HepG2 (cell line): ENCODE measurements around the gene PIK3CB.
A peak's percentile ranks its signal among the peaks of the same experiment; 100 is the strongest.

ENCODE experiments used
- JUN ChIP-seq: sonication (generic); formaldehyde crosslinking; IDR thresholded peaks from 2 replicates; pipeline ENCODE4 v1.4.0; 2020; ENCODE audit warnings: mild to moderate bottlenecking, missing genetic modification reagents
- TF ChIP-seq, protein P1 (sequence below): sonication (generic); formaldehyde crosslinking; IDR thresholded peaks from 2 replicates; pipeline ENCODE4 v1.5.0; 2020; ENCODE audit warnings: mild to moderate bottlenecking, missing genetic modification reagents, moderate library complexity
- TF ChIP-seq, protein P2 (sequence below): sonication (generic); formaldehyde crosslinking; IDR thresholded peaks from 2 replicates; pipeline ENCODE4 v1.5.0; 2020; ENCODE audit warnings: mild to moderate bottlenecking, missing genetic modification reagents

DNA sequence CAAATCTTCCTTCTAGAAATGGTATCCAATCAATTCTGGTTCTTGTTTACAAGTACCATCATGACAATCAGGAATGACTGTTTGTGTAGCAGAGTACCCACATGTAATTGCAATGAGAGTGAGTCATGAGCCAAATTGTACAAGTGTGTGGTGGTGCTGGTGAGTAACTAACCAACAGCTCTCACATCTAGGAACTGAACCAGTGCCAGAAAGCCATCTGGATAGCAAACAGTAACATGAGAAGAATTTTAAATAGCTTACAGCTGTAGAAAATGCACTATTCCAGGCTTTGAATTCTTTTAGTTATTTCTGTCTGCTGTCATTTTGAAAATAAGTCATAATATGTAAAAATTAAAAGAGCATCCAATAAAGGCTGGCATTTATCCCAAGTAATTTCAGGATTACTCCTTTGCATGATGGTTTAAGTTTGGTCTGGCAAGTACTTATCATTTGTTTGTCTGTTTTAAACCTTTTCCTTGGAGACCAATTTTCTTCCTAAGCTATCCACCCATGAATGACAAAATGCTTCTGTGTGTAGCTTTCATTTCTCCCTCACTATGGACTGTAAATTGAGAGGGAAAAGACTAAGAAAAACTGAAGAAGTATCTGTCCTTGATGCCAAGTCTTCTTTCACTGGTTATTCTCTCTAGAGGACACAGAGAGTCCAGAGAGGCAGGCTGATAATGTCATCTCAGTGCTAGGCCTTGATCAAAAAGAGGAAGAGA is 60.0 kb downstream of the PIK3CB start:
- TF ChIP-seq, protein P1, sequence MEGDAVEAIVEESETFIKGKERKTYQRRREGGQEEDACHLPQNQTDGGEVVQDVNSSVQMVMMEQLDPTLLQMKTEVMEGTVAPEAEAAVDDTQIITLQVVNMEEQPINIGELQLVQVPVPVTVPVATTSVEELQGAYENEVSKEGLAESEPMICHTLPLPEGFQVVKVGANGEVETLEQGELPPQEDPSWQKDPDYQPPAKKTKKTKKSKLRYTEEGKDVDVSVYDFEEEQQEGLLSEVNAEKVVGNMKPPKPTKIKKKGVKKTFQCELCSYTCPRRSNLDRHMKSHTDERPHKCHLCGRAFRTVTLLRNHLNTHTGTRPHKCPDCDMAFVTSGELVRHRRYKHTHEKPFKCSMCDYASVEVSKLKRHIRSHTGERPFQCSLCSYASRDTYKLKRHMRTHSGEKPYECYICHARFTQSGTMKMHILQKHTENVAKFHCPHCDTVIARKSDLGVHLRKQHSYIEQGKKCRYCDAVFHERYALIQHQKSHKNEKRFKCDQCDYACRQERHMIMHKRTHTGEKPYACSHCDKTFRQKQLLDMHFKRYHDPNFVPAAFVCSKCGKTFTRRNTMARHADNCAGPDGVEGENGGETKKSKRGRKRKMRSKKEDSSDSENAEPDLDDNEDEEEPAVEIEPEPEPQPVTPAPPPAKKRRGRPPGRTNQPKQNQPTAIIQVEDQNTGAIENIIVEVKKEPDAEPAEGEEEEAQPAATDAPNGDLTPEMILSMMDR (CRISPR knock-in tag) = 0 out of 2 replicates have a peak, but pooled peaks have one; percentile 9
- TF ChIP-seq, protein P2, sequence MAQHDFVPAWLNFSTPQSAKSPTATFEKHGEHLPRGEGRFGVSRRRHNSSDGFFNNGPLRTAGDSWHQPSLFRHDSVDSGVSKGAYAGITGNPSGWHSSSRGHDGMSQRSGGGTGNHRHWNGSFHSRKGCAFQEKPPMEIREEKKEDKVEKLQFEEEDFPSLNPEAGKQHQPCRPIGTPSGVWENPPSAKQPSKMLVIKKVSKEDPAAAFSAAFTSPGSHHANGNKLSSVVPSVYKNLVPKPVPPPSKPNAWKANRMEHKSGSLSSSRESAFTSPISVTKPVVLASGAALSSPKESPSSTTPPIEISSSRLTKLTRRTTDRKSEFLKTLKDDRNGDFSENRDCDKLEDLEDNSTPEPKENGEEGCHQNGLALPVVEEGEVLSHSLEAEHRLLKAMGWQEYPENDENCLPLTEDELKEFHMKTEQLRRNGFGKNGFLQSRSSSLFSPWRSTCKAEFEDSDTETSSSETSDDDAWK (CRISPR knock-in tag) = no peak
- no peak for TF ChIP-seq JUN (CRISPR knock-in tag)
